HL-60 (cell line): ENCODE measurements around the gene ZCCHC24.

ENCODE experiments used
- POLR2AphosphoS5 ChIP-seq: IDR thresholded peaks from 2 replicates; pipeline ENCODE4 v1.6.1; 2012; ENCODE audit warnings: low read depth
- TF ChIP-seq, protein P1 (sequence below): IDR thresholded peaks from one replicate; pipeline ENCODE4 v1.5.1; 2011; ENCODE audit warnings: low read length, control low read depth, inconsistent platforms; ENCODE audit not compliant: insufficient read depth
- TF ChIP-seq, protein P2 (sequence below): IDR thresholded peaks from 2 replicates; pipeline ENCODE4 v1.6.1; 2012; ENCODE audit warnings: low read depth; ENCODE audit not compliant: insufficient replicate concordance

DNA sequence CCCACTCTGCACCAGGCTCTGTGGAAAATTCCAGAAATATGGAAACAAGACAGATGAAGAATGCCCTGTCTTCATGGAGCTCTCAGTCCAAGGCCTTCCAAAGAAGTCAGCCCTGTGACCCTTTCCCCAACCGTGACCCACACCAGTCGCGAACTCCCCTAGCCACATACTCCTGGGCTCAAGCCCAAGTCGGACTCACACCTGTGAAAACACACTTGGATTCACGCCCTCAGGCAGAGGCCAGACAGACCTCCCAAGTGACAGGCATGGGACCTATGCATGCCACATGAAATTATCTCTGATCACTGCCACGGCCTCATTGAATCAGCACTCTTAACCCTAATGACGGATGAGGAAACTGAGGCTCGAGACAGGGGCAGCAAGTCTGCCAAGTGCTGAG is 42.5 kb downstream of the ZCCHC24 start:
- TF ChIP-seq, protein P1, sequence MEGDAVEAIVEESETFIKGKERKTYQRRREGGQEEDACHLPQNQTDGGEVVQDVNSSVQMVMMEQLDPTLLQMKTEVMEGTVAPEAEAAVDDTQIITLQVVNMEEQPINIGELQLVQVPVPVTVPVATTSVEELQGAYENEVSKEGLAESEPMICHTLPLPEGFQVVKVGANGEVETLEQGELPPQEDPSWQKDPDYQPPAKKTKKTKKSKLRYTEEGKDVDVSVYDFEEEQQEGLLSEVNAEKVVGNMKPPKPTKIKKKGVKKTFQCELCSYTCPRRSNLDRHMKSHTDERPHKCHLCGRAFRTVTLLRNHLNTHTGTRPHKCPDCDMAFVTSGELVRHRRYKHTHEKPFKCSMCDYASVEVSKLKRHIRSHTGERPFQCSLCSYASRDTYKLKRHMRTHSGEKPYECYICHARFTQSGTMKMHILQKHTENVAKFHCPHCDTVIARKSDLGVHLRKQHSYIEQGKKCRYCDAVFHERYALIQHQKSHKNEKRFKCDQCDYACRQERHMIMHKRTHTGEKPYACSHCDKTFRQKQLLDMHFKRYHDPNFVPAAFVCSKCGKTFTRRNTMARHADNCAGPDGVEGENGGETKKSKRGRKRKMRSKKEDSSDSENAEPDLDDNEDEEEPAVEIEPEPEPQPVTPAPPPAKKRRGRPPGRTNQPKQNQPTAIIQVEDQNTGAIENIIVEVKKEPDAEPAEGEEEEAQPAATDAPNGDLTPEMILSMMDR: no peak
- TF ChIP-seq, protein P2, sequence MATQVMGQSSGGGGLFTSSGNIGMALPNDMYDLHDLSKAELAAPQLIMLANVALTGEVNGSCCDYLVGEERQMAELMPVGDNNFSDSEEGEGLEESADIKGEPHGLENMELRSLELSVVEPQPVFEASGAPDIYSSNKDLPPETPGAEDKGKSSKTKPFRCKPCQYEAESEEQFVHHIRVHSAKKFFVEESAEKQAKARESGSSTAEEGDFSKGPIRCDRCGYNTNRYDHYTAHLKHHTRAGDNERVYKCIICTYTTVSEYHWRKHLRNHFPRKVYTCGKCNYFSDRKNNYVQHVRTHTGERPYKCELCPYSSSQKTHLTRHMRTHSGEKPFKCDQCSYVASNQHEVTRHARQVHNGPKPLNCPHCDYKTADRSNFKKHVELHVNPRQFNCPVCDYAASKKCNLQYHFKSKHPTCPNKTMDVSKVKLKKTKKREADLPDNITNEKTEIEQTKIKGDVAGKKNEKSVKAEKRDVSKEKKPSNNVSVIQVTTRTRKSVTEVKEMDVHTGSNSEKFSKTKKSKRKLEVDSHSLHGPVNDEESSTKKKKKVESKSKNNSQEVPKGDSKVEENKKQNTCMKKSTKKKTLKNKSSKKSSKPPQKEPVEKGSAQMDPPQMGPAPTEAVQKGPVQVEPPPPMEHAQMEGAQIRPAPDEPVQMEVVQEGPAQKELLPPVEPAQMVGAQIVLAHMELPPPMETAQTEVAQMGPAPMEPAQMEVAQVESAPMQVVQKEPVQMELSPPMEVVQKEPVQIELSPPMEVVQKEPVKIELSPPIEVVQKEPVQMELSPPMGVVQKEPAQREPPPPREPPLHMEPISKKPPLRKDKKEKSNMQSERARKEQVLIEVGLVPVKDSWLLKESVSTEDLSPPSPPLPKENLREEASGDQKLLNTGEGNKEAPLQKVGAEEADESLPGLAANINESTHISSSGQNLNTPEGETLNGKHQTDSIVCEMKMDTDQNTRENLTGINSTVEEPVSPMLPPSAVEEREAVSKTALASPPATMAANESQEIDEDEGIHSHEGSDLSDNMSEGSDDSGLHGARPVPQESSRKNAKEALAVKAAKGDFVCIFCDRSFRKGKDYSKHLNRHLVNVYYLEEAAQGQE: no peak
- no peak for TF ChIP-seq POLR2AphosphoS5
